Neural cell (in vitro differentiated cells): Measurements from ENCODE around the gene METAP1D. TPM values are rescaled to one million over a fixed set of nuclear protein-coding genes. Genes with fewer than 3 reads are reported as not detected.

ENCODE experiments used
- H2AFZ ChIP-seq: fragments of 200-600, 300-800 bp; sonication (generic), shearing (Covaris generic); 2 replicates; pipeline ENCODE4 v1.6.0; 2014; ENCODE audit warnings: low read depth, mild to moderate bottlenecking, antibody characterized with exemption, low read length, moderate library complexity
- H3F3A ChIP-seq: fragments of 200-600 bp; shearing (Covaris generic); 2 replicates; pipeline ENCODE4 v1.6.1; 2016; ENCODE audit warnings: mild to moderate bottlenecking, moderate library complexity, mixed read lengths, antibody characterized with exemption, low read length; ENCODE audit not compliant: insufficient read depth, poor library complexity, severe bottlenecking
- H3K27ac ChIP-seq: fragments of 200-600, 300-800 bp; sonication (generic), shearing (Covaris generic); 2 replicates; pipeline ENCODE4 v1.5.1; 2014; ENCODE audit warnings: mild to moderate bottlenecking, low read length, moderate library complexity
- H3K27me3 ChIP-seq: fragments of 300-800, 200-600 bp; sonication (generic), shearing (Covaris generic); 2 replicates; pipeline ENCODE4 v1.6.0; 2014; ENCODE audit warnings: mild to moderate bottlenecking, low read depth, low read length, moderate library complexity; ENCODE audit not compliant: insufficient read depth
- H3K36me3 ChIP-seq: fragments of 300-800, 200-600 bp; sonication (generic), shearing (Covaris generic); 2 replicates; pipeline ENCODE4 v1.5.1; 2014; ENCODE audit warnings: mild to moderate bottlenecking, antibody characterized with exemption, low read length, moderate library complexity; ENCODE audit not compliant: insufficient read depth
- H3K4me2 ChIP-seq: fragments of 300-800, 200-600 bp; sonication (generic), shearing (Covaris generic); 2 replicates; pipeline ENCODE4 v1.6.0; 2014; ENCODE audit warnings: mild to moderate bottlenecking, low read length
- H3K4me3 ChIP-seq: fragments of 300-800, 200-600 bp; sonication (generic), shearing (Covaris generic); 2 replicates; pipeline ENCODE4 v1.5.1; 2014; ENCODE audit warnings: mild to moderate bottlenecking, low read length, moderate library complexity
- H3K79me2 ChIP-seq: fragments of 200-600 bp; shearing (Covaris generic); replicated peaks from 2 replicates; pipeline ENCODE4 v1.6.0; 2014; ENCODE audit warnings: mild to moderate bottlenecking, low read length, moderate library complexity; ENCODE audit not compliant: insufficient read depth
- H3K9ac ChIP-seq: fragments of 300-800, 200-600 bp; sonication (generic), shearing (Covaris generic); 2 replicates; pipeline ENCODE4 v1.6.1; 2016; ENCODE audit warnings: mild to moderate bottlenecking, low read length, mixed read lengths
- H3K9me2 ChIP-seq: fragments of 200-600 bp; shearing (Covaris generic); 2 replicates; pipeline ENCODE4 v1.6.1; 2016; ENCODE audit warnings: mild to moderate bottlenecking, low read length, mixed read lengths; ENCODE audit not compliant: insufficient read depth
- H3K9me3 ChIP-seq: fragments of 200-600, 300-800 bp; sonication (generic), shearing (Covaris generic); 2 replicates; pipeline ENCODE4 v1.6.1; 2016; ENCODE audit warnings: mild to moderate bottlenecking, mixed run types, low read length, moderate library complexity, mixed read lengths
- H4K20me1 ChIP-seq: fragments of 200-600 bp; shearing (Covaris generic); 2 replicates; pipeline ENCODE4 v1.6.1; 2016; ENCODE audit warnings: mild to moderate bottlenecking, mixed run types; ENCODE audit not compliant: insufficient read depth
- MXI1 ChIP-seq: fragments of 450-650 bp; conservative IDR thresholded peaks from 2 replicates; pipeline ENCODE4 v1.6.1; 2014; ENCODE audit warnings: antibody characterized with exemption, mild to moderate bottlenecking; ENCODE audit not compliant: poor library complexity, severe bottlenecking
- POLR2AphosphoS5 ChIP-seq: IDR thresholded peaks from 2 replicates; pipeline ENCODE4 v1.6.1; 2012
- RAD21 ChIP-seq: fragments of 450-650 bp; conservative IDR thresholded peaks from 2 replicates; pipeline ENCODE4 v1.6.1; 2014; ENCODE audit warnings: antibody characterized with exemption, mild to moderate bottlenecking, moderate library complexity
- REST ChIP-seq: IDR thresholded peaks from 2 replicates; pipeline ENCODE4 v1.6.1; 2012; ENCODE audit warnings: borderline replicate concordance
- SMC3 ChIP-seq: fragments of 450-650 bp; conservative IDR thresholded peaks from 2 replicates; pipeline ENCODE4 v1.6.1; 2014; ENCODE audit warnings: antibody characterized with exemption, mild to moderate bottlenecking, moderate library complexity; ENCODE audit not compliant: poor library complexity
- TAF1 ChIP-seq: IDR thresholded peaks from 2 replicates; pipeline ENCODE4 v1.6.1; 2012; ENCODE audit warnings: low read depth
- polyA plus RNA-seq: library from polyadenylated mRNA; depleted of rRNA; stranded (reverse); fragments of >200 nt; gene quantifications from 2 replicates; pipeline ENCODE4 v1.2.3, GENCODE V29; 2014
- TF ChIP-seq, protein P1 (sequence below): fragments of 450-650 bp; IDR thresholded peaks from 2 replicates; pipeline ENCODE4 v1.5.1; 2014; ENCODE audit warnings: antibody characterized with exemption, mild to moderate bottlenecking, moderate library complexity; ENCODE audit not compliant: poor library complexity, severe bottlenecking

METAP1D gene
- polyA plus RNA-seq, 1 donor from 2014 or later = 5.4 TPM

GRCh38 chr2:172103471-172104272 lies 103.9 kb downstream of the METAP1D start:
- no peaks in the 10 kb centered on the region for H3K9me2 ChIP-seq
- peaks cover 19% of the 10 kb centered on the region for H4K20me1 ChIP-seq
- no peaks in the 10 kb centered on the region for H3K36me3 ChIP-seq
- peak overlapping the region; percentile 82 for H3K4me2 ChIP-seq
- H3K9ac ChIP-seq = peak overlapping the region; percentile 92
- no peaks in the 10 kb centered on the region for H3F3A ChIP-seq
- peaks cover 38% of the 10 kb centered on the region for H3K79me2 ChIP-seq
- TF ChIP-seq MXI1 (no peak), SMC3 (peak; percentile 92), REST (no peak), POLR2AphosphoS5 (peak; percentile 24), TAF1 (no peak), RAD21 (peak; percentile 83)
- TF ChIP-seq, protein P1, sequence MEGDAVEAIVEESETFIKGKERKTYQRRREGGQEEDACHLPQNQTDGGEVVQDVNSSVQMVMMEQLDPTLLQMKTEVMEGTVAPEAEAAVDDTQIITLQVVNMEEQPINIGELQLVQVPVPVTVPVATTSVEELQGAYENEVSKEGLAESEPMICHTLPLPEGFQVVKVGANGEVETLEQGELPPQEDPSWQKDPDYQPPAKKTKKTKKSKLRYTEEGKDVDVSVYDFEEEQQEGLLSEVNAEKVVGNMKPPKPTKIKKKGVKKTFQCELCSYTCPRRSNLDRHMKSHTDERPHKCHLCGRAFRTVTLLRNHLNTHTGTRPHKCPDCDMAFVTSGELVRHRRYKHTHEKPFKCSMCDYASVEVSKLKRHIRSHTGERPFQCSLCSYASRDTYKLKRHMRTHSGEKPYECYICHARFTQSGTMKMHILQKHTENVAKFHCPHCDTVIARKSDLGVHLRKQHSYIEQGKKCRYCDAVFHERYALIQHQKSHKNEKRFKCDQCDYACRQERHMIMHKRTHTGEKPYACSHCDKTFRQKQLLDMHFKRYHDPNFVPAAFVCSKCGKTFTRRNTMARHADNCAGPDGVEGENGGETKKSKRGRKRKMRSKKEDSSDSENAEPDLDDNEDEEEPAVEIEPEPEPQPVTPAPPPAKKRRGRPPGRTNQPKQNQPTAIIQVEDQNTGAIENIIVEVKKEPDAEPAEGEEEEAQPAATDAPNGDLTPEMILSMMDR = peak; percentile 89
- H3K27me3 ChIP-seq = peaks cover 41% of the 10 kb centered on the region
- H3K27ac ChIP-seq = no peak overlapping the region
- H3K9me3 ChIP-seq = no peaks in the 10 kb centered on the region
- H2AFZ ChIP-seq = no peak overlapping the region
- H3K4me3 ChIP-seq = peak overlapping the region; percentile 85

DNA sequence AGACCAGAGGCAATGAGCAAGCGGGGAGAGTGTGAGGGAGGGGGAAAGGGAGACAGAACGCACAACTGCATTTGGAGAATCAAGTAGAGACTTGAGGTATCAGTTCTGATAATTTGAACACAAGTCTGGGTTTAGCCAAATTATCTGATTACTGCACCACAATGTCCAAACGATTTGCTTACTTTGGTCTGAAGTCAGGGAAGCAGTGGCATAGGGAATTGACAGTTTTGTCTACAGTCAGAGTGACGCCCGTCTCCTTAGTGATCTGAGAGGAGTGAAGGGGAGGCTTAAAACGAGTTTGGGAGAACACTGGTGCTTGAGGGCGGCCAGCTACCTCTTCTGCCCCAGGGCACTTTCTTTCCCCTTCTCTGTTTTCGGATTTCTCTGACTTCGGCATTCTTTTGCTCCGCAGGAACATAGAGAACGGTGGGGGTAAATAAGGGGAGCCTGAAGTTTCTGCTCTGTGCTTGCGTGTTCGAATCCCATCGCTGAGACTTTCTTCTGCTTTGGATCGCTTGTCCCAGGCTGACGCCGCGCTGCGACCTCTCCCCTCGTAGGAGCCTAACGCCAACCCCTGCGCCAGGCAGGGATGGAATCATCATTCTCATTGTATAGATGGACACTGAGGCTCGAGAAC lies 105.8 kb downstream of the METAP1D start:
- Histone ChIP-seq H3K36me3 (no peaks in the 10 kb centered on the region), H3K27me3 (peaks cover 56% of the 10 kb centered on the region), H3K9ac (no peak overlapping the region), H3K4me2 (no peak overlapping the region), H4K20me1 (peaks cover 14% of the 10 kb centered on the region), H2AFZ (no peak overlapping the region), H3K79me2 (peaks cover 19% of the 10 kb centered on the region), H3F3A (no peaks in the 10 kb centered on the region), H3K9me3 (no peaks in the 10 kb centered on the region), H3K27ac (no peak overlapping the region), H3K9me2 (no peaks in the 10 kb centered on the region), H3K4me3 (peak overlapping the region; percentile 51)
- TF ChIP-seq, protein P1 = no peak
